ENCODE results near the gene GAS2L2. TPM values are rescaled to one million over a fixed set of nuclear protein-coding genes. Genes with fewer than 3 reads are reported as not detected.

The GAS2L2 gene
- total RNA-seq, 4 donors from 2014 or later: not detected

DNA sequence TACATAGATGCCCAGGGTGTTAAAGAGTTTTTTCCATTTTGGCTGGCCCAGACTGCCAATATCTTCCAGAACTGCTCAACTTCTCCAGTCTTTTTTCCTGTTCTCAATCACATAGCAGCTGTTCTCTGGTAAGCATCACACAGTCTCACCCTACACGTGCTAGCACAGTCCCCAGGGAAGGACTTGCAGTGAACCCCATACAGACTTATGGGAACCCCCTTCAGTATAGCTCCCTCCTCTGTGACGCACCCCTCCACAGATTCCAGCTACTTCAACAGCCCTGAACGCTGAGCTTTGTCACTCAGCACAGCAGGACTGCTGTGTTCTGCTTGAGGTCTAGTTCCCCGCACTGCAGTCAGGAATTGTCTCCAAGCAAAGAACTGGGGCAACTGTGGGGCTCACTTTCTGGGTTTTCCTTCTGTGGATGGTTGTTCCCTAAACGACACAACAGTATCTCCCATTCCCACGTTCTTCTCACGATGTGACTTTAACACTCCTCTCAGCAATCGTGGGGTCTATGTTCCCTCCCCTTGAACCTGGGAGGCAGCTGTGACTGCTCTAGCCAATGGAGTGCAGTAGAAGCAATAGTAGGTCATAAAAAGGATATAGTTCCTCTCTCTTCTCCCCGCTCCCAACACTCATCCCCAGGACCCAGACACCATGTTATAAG, 38.8 kb upstream of the GAS2L2 start:
- peaks cover 36 to 49% of the 10 kb centered on the region in 2 donors for H3K4me1 ChIP-seq
- intact Hi-C loops (cut with DNase I): no loop called here
- DNase-seq: no peak

DNA sequence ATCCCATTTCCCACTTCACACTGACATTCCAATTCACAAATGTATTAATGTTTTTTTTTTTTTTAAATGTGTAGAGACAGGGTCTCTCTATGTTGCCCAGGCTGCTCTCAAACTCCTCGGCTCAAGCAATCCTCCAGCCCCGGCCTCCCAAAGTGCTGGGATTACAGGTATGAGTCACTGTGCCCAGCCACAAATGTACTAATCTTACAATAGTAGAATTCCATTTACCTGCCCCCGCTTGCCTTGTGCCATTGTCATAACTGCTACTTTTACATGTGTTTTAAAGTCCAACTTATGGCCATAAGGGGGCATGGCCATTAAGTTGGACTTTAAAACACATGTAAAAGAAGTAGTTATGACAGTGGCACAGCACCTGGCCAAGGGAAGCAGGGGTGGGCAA, 37.8 kb upstream of the GAS2L2 start:
- Histone ChIP-seq H3K36me3 (no peaks in the 10 kb centered on the region), H3K4me3 (replicated peaks in 1 of 3) (no peak overlapping the region), H3K27me3 (no peaks in the 10 kb centered on the region), H3K27ac (no peak overlapping the region), H3K9me3 (no peaks in the 10 kb centered on the region), H3K4me1 (peaks cover 43 to 53% of the 10 kb centered on the region in 2 donors)
- WGBS, 2 donors: 95 to 97% methylated on average over 3 of the region's 3 CpGs
- TF ChIP-seq, protein P1, sequence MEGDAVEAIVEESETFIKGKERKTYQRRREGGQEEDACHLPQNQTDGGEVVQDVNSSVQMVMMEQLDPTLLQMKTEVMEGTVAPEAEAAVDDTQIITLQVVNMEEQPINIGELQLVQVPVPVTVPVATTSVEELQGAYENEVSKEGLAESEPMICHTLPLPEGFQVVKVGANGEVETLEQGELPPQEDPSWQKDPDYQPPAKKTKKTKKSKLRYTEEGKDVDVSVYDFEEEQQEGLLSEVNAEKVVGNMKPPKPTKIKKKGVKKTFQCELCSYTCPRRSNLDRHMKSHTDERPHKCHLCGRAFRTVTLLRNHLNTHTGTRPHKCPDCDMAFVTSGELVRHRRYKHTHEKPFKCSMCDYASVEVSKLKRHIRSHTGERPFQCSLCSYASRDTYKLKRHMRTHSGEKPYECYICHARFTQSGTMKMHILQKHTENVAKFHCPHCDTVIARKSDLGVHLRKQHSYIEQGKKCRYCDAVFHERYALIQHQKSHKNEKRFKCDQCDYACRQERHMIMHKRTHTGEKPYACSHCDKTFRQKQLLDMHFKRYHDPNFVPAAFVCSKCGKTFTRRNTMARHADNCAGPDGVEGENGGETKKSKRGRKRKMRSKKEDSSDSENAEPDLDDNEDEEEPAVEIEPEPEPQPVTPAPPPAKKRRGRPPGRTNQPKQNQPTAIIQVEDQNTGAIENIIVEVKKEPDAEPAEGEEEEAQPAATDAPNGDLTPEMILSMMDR (IDR thresholded peaks at IDR 0.05): no peak
- no peak for TF ChIP-seq POLR2A (IDR thresholded peaks at IDR 0.05)
- DNase-seq: no peak
- intact Hi-C loops (cut with DNase I): no loop called here

More for the DNA sequence above, 38.8 kb upstream of the GAS2L2 start:
- Histone ChIP-seq H3K27ac (peak overlapping the region in 1 of 3 donors; percentile 28), H3K27me3 (no peaks in the 10 kb centered on the region), H3K36me3 (no peaks in the 10 kb centered on the region), H3K4me3 (replicated peaks in 1 of 3) (no peak overlapping the region), H3K9me3 (no peaks in the 10 kb centered on the region)
- no peak for TF ChIP-seq POLR2A (IDR thresholded peaks at IDR 0.05)
- TF ChIP-seq, protein P1 (IDR thresholded peaks at IDR 0.05): no peak
- 72% methylated on average over 9 of the region's 9 CpGs for WGBS, 2 donors

DNA sequence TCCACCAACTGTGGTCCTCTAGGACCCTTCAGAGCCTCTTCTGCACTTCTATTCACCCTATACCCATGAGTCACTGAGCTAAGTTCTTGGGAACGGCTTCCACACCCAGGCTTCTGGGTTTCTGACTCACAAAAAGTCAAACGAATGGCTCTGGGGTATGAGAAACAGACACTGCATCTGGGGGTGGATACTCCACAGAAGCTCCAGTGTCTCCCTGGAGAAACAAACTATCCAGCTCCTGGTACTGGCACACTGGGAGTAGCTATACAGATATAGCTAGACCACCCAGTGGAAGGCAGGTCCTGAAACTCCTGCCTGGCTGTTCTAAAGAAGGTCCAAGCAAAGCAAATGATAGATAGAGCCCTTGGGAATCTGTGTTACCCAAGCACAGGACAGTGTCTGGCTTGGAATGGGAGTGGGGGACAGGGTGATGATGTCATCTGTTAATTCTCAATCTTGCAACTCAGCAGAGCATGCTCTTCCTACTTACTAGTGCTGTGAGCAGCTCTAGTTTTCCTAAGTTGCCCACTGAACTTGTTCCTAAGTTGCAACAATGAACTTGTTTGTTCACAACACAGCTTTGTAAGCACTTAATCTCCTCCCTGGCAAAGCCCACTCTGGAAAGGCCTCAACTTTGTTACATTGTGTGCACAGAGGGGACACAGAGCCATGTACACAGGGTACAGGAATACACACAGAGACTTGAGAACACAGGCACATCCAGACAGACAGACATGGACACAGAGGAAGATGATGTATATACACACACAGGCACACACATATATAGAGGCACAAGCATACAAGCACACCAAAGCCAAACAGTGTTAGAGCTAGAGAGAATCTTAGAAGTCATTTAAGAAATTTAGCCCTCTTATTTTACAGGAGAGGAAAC, 35.7 kb upstream of the GAS2L2 start:
- H3K4me1 ChIP-seq: peaks cover 49 to 50% of the 10 kb centered on the region in 2 donors

DNA sequence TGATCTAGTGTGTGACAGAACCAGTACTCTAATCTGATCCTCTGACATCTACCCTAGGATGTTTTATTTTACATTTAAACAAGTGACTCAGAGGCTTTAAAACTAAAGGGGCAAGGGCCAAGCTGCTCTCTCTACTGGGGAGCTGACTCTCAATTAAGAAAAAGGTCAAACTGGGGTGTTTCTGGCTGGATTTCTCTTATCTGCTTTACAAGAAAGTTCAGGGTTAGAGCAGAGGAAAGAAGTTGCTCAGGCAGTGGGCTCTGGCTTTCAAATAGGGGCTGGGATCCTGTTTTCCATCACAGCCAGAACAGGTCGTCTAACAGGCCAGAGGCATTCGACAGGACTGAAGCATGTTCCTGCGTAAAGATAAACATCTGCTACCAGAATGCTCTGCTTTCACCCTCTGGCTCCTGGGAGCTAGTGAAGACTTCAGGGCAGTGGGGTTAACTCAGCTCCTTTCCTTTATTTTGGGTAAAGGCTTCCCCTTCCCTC, 33.9 kb upstream of the GAS2L2 start:
- intact Hi-C loops (cut with DNase I): no loop called here
- peaks cover 51 to 67% of the 10 kb centered on the region in 2 donors for H3K4me1 ChIP-seq
- WGBS, 2 donors: 48 to 57% methylated on average over 3 of the region's 3 CpGs

More for the DNA sequence above, 35.7 kb upstream of the GAS2L2 start:
- Histone ChIP-seq H3K27me3 (no peaks in the 10 kb centered on the region), H3K9me3 (no peaks in the 10 kb centered on the region), H3K27ac (peak overlapping the region; percentile 65 to 89 (median 74)), H3K4me3 (replicated peaks in 1 of 3) (no peak overlapping the region), H3K36me3 (no peaks in the 10 kb centered on the region)
- intact Hi-C loops (cut with DNase I): no loop called here
- peak in 1 of 2 donors; percentile 23 for DNase-seq
- WGBS, 2 donors: 28 to 66% methylated on average over 2 of the region's 2 CpGs
- no peak for TF ChIP-seq POLR2A (IDR thresholded peaks at IDR 0.05)
- TF ChIP-seq, protein P1 (IDR thresholded peaks at IDR 0.05): no peak

More for the DNA sequence above, 33.9 kb upstream of the GAS2L2 start:
- peak overlapping the region; percentile 27 to 89 (median 62) for H3K27ac ChIP-seq
- no peak for DNase-seq
- H3K36me3 ChIP-seq: no peaks in the 10 kb centered on the region
- H3K9me3 ChIP-seq: no peaks in the 10 kb centered on the region
- TF ChIP-seq, protein P1 (IDR thresholded peaks at IDR 0.05): no peak
- no peak for TF ChIP-seq POLR2A (IDR thresholded peaks at IDR 0.05)
- H3K4me3 ChIP-seq (replicated peaks in 1 of 3): no peak overlapping the region
- no peaks in the 10 kb centered on the region for H3K27me3 ChIP-seq

Data from thyroid gland (tissue), 4 donors.